K562 (cell line): ENCODE data around the gene TAF3. TPM values are rescaled to one million over a fixed set of nuclear protein-coding genes. Genes with fewer than 3 reads are reported as not detected.

Experiments
- ATAC-seq: fragments of 200-7000 bp; cut with Tn5 transposase; 3 replicates; pipeline ENCODE4 v1.9.1; 2020; ENCODE audit warnings: moderate library complexity
- BruUV-seq: library from RNA; stranded (reverse); fragments of 400-500 nt; replicated peaks from 2 replicates; lab custom pipeline; 2021; lab: Mats Ljungman, UMichigan
- CTCF ChIA-PET: fragments of 300-600 bp; formaldehyde crosslinking; extraction: SDS; loops from one replicate; lab custom pipeline; 2021; ENCODE audit warnings: low intra/inter-chr PET ratio; lab: Yijun Ruan, JAX
- POLR2A ChIA-PET: fragments of 300-600, 350-650 bp; sonication (Branson Sonifier 250); formaldehyde crosslinking; extraction: SDS; loops from one replicate; lab custom pipeline; 2021; ENCODE audit warnings: antibody characterized with exemption, inconsistent platforms; lab: Yijun Ruan, JAX
- DNase-seq, 4 experiments: peaks; one replicate each; pipeline versions ENCODE4 v3.0.0 to v3.0.0-alpha.2; 2011 to 2018; ENCODE audit warnings: low spot score in 3 of 4, mixed read lengths in 3 of 4; ENCODE audit errors: extremely low read depth in 1 of 4
- FAIRE-seq: peaks from 2 replicates; lab custom pipeline; 2011; peaks lifted over from hg19 to GRCh38; lab: Jason Lieb, UNC
- H2AFZ ChIP-seq: 2 replicates; pipeline ENCODE4 v1.6.0; 2011; ENCODE audit warnings: low read depth, low read length, control low read depth, inconsistent platforms
- H3K27ac ChIP-seq: fragments of 200-600 bp; 3 replicates; pipeline ENCODE4 v1.8.0; 2011; ENCODE audit warnings: low read depth, mild to moderate bottlenecking, control low read depth, inconsistent platforms, low read length, moderate library complexity, mixed read lengths; ENCODE audit errors: extremely low read depth
- H3K27me3 ChIP-seq, 2 experiments: fragments of 300-600 bp in 1 of 2; 2 replicates in 1 of 2; 3 replicates in 1 of 2; pipeline versions ENCODE4 v1.6.0 to v1.8.0; 2011; ENCODE audit warnings: inconsistent platforms in 2 of 2, low read length in 2 of 2, mild to moderate bottlenecking in 1 of 2, mixed read lengths in 1 of 2, moderate library complexity in 1 of 2; ENCODE audit not compliant: control insufficient read depth in 2 of 2, insufficient read depth in 2 of 2
- H3K36me3 ChIP-seq: fragments of 300-600 bp; 3 replicates; pipeline ENCODE4 v1.8.0; 2011; ENCODE audit warnings: mild to moderate bottlenecking, low read length, inconsistent platforms; ENCODE audit not compliant: control insufficient read depth, insufficient read depth
- H3K4me1 ChIP-seq, 2 experiments: fragments of 200-600 bp in 1 of 2; replicated peaks in 1 of 2; 2 replicates in 1 of 2; 3 replicates in 1 of 2; pipeline versions ENCODE4 v1.5.1 to v1.8.0; 2011; ENCODE audit warnings: inconsistent platforms in 2 of 2, low read length in 2 of 2, mild to moderate bottlenecking in 1 of 2, mixed read lengths in 1 of 2, moderate library complexity in 1 of 2; ENCODE audit not compliant: control insufficient read depth in 2 of 2, insufficient read depth in 2 of 2
- H3K4me2 ChIP-seq: 2 replicates; pipeline ENCODE4 v1.6.1; 2011; ENCODE audit warnings: low read length, control low read depth, inconsistent platforms, mixed read lengths; ENCODE audit not compliant: insufficient read depth
- H3K4me3 ChIP-seq: fragments of 200-600 bp; sonication (generic), shearing (Covaris generic); 2 replicates; pipeline ENCODE4 v1.5.1; 2016; ENCODE audit warnings: control low read depth, inconsistent platforms
- H3K79me2 ChIP-seq: fragments of 200-600 bp; 3 replicates; pipeline ENCODE4 v1.8.0; 2011; ENCODE audit warnings: low read length, inconsistent platforms; ENCODE audit not compliant: control insufficient read depth, insufficient read depth
- H3K9ac ChIP-seq, 2 experiments: 2 replicates each; pipeline versions ENCODE4 v1.6.0 to v1.6.1; 2011; ENCODE audit warnings: low read depth in 2 of 2, low read length in 2 of 2, control low read depth in 1 of 2, inconsistent platforms in 1 of 2, mild to moderate bottlenecking in 1 of 2, mixed read lengths in 1 of 2; ENCODE audit not compliant: insufficient read depth in 1 of 2
- H3K9me1 ChIP-seq: one replicate; pipeline ENCODE4 v1.6.0; 2011; ENCODE audit warnings: inconsistent platforms, mild to moderate bottlenecking, low read length, moderate library complexity; ENCODE audit not compliant: control insufficient read depth, insufficient read depth
- H3K9me3 ChIP-seq: replicated peaks from 2 replicates; pipeline ENCODE4 v1.5.1; 2011; ENCODE audit warnings: low read depth, low read length, inconsistent platforms; ENCODE audit not compliant: control insufficient read depth, insufficient read depth
- H4K20me1 ChIP-seq: replicated peaks from 2 replicates; pipeline ENCODE4 v1.6.1; 2011; ENCODE audit warnings: low read length, inconsistent platforms, mixed read lengths; ENCODE audit not compliant: control insufficient read depth, insufficient read depth
- CHD2 ChIP-seq: IDR thresholded peaks from 2 replicates; pipeline ENCODE4 v1.6.1; 2011; ENCODE audit warnings: low read depth, low read length
- FOXP1 ChIP-seq: sonication (generic); formaldehyde crosslinking; IDR thresholded peaks from 2 replicates; pipeline ENCODE4 v1.8.0; 2022; ENCODE audit warnings: mild to moderate bottlenecking, missing genetic modification reagents
- HDGF ChIP-seq: fragments of 450-650 bp; IDR thresholded peaks from 2 replicates; pipeline ENCODE4 v1.6.1; 2016
- MAFK ChIP-seq: IDR thresholded peaks from 2 replicates; pipeline ENCODE4 v1.6.1; 2011; ENCODE audit warnings: low read length, improper control_type of control experiment
- TOE1 ChIP-seq, 2 experiments: fragments of 450-650 bp in 1 of 2; sonication (generic) in 1 of 2; formaldehyde crosslinking in 1 of 2; IDR thresholded peaks; 2 replicates each; pipeline versions ENCODE4 v1.7.1 to v1.8.0; 2016 to 2022; ENCODE audit warnings: borderline replicate concordance in 2 of 2, mild to moderate bottlenecking in 2 of 2, antibody characterized with exemption in 1 of 2, inconsistent platforms in 1 of 2, low read depth in 1 of 2, missing genetic modification reagents in 1 of 2, moderate library complexity in 1 of 2
- VEZF1 ChIP-seq: fragments of 200-800 bp; sonication (Bioruptor generic); IDR thresholded peaks from 2 replicates; pipeline ENCODE4 v1.6.1; 2017; ENCODE audit warnings: missing genetic modification characterization, missing compliant biosample characterization
- ZBTB2 ChIP-seq: fragments of 450-650 bp; IDR thresholded peaks from 2 replicates; pipeline ENCODE4 v1.6.1; 2016; ENCODE audit warnings: antibody characterized with exemption
- ZNF165 ChIP-seq: fragments of 250-450 bp; sonication (Bioruptor Pico); IDR thresholded peaks from 2 replicates; pipeline ENCODE4 v1.4.0; 2020; ENCODE audit warnings: borderline replicate concordance
- ZNF79 ChIP-seq: fragments of 250-450 bp; sonication (Bioruptor Pico); IDR thresholded peaks from 2 replicates; pipeline ENCODE4 v1.4.0; 2020; ENCODE audit warnings: low read depth, mild to moderate bottlenecking, moderate library complexity
- WGBS: fragments of 100-300 bp; shearing (Covaris generic); methylation state at CpG from one replicate; pipeline ENCODE4 v1.1.6; 2016; ENCODE audit warnings: low coverage, mixed read lengths; ENCODE audit not compliant: insufficient coverage; ENCODE audit errors: missing lambda C conversion rate; 5-methylcytosine and 5-hydroxymethylcytosine counted together
- in situ Hi-C: fragments of 300-500 bp; cut with MboI; formaldehyde crosslinking; loops from 4 replicates; pipeline ENCODE4 v1.15.0; 2018; ENCODE audit warnings: inconsistent platforms, mixed read lengths
- intact Hi-C: fragments of 100-400 bp; cut with micrococcal nuclease; formaldehyde crosslinking; loops from 2 replicates; pipeline ENCODE4 v1.14.2; 2022
- polyA plus RNA-seq, 8 experiments: library from polyadenylated mRNA; depleted of rRNA in 4 of 8; stranded (reverse) in 5 of 8; unstranded in 3 of 8; fragments of >200 nt; fragmentation: Nextera tagmentation in 2 of 8; fragmentation: Illumina TruSeq in 1 of 8; extraction: Ambion mirVana in 2 of 8; extraction: Trizol in 1 of 8; gene quantifications; 2 replicates each; pipeline versions ENCODE4 v1.2.1 to v1.2.3, GENCODE V29; 2011 to 2014; ENCODE audit warnings: inconsistent platforms in 1 of 8, missing spikeins in 1 of 8
- total RNA-seq, 7 experiments: library from RNA; depleted of rRNA in 6 of 7; stranded (reverse); fragments of >200 nt in 6 of 7; fragmentation: Illumina TruSeq in 2 of 7; extraction: Trizol in 2 of 7; gene quantifications; 2 replicates each; pipeline versions ENCODE4 v1.2.1 to v1.2.3, GENCODE V29; 2011 to 2021; ENCODE audit warnings: low replicate concordance in 1 of 7
- TF ChIP-seq, protein P1 (sequence below): fragments of 250-450 bp; sonication (Bioruptor Pico); IDR thresholded peaks from 2 replicates; pipeline ENCODE4 v1.8.0; 2022; ENCODE audit warnings: inconsistent platforms, mild to moderate bottlenecking, moderate library complexity, borderline replicate concordance
- TF ChIP-seq, protein P2 (sequence below): fragments of 250-450 bp; sonication (Bioruptor Pico); IDR thresholded peaks from 2 replicates; pipeline ENCODE4 v1.6.1; 2021; ENCODE audit warnings: mild to moderate bottlenecking
- TF ChIP-seq, protein P3 (sequence below): fragments of 450-650 bp; IDR thresholded peaks from 2 replicates; pipeline ENCODE4 v1.6.1; 2016; ENCODE audit warnings: low read depth, mild to moderate bottlenecking, moderate library complexity
- TF ChIP-seq, protein P4 (sequence below), 2 experiments: IDR thresholded peaks; 2 replicates each; pipeline ENCODE4 v1.6.1; 2011; ENCODE audit warnings: borderline replicate concordance in 1 of 2, control low read depth in 1 of 2, low read depth in 1 of 2, low read length in 1 of 2, mild to moderate bottlenecking in 1 of 2, mixed read lengths in 1 of 2, moderate library complexity in 1 of 2; ENCODE audit not compliant: insufficient read depth in 1 of 2, insufficient read length in 1 of 2, poor library complexity in 1 of 2, severe bottlenecking in 1 of 2; ENCODE audit errors: extremely low read depth in 1 of 2

The TAF3 gene
- total and polyA plus RNA-seq, 9 of the 15 experiments (the other 6 are each of a cell fraction or from before 2014, with no cell fraction given): 1.5 to 9.9 (median 4.1) TPM

DNA sequence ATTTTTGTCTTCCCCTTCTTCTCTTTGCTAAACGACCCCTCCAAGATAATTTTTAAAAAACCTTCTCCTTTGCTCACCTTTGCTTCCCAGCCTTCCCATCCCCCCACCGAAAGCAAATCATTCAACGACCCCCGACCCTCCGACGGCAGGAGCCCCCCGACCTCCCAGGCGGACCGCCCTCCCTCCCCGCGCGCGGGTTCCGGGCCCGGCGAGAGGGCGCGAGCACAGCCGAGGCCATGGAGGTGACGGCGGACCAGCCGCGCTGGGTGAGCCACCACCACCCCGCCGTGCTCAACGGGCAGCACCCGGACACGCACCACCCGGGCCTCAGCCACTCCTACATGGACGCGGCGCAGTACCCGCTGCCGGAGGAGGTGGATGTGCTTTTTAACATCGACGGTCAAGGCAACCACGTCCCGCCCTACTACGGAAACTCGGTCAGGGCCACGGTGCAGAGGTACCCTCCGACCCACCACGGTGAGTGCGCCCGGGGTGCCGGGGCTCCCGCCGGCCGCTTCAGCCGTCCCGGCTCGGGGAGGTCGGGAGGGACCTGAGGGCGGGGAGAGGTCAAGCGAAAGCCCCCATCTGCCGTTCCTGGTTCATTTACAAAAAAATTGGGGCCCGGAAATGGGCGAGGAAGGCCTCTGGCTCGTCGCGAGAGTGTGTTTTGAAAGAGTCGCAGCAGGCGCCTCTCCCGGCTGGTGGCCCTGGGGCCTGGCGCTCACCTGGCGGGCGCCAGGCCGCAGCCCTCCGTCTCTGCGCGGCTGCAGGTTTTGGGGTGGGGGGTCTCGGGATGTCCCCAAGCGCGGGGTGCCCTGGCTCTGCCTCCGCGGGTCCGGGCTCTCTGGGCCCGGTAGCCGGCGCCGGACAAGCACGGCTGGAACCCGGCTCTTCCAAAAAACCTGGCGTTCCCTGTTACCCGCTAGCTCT is 237.4 kb downstream of the TAF3 start:
- no peak overlapping the region for H3K27ac ChIP-seq
- in situ Hi-C loops: no loop called here
- FAIRE-seq: no peak
- no peak overlapping the region for H2AFZ ChIP-seq
- no peak for ATAC-seq
- no peaks in the 10 kb centered on the region for H4K20me1 ChIP-seq
- BruUV-seq: no TSS peak
- H3K4me2 ChIP-seq: no peak overlapping the region
- ChIA-PET CTCF (no interaction called here), POLR2A (interaction anchor here (0.9 kb wide), 1 partner anchor 16 kb away, joined by 3 read pairs; no protein-coding TSS in a partner anchor)
- H3K9me1 ChIP-seq: no peaks in the 10 kb centered on the region
- intact Hi-C loops: no loop called here
- H3K36me3 ChIP-seq: no peaks in the 10 kb centered on the region
- 0 out of 2 replicates have a peak, but pooled peaks cover 2% of the 10 kb centered on the region for H3K9me3 ChIP-seq
- 55% methylated on average over 39 of the region's 85 CpGs for WGBS
- no peak overlapping the region for H3K9ac ChIP-seq
- H3K4me3 ChIP-seq: no peak overlapping the region
- H3K4me1 ChIP-seq: peaks cover 0 to 17% of the 10 kb centered on the region in 2 experiments; a peak in 3 of 5 replicates
- no peaks in the 10 kb centered on the region for H3K79me2 ChIP-seq
- H3K27me3 ChIP-seq: peaks cover 25 to 46% of the 10 kb centered on the region in 2 experiments
- no peak for DNase-seq
- TF ChIP-seq CHD2 (no peak), TOE1 (IDR thresholded peaks at IDR 0.05; ENCODE audit: borderline replicate concordance) (no peak), TOE1 (CRISPR knock-in tag; IDR thresholded peaks at IDR 0.05; ENCODE audit: borderline replicate concordance, low read depth) (no peak), FOXP1 (CRISPR knock-in tag) (no peak), ZBTB2 (no peak), HDGF (no peak), VEZF1 (CRISPR knock-in tag) (no peak), ZNF79 (CRISPR knock-in tag) (no peak), MAFK (no peak), ZNF165 (CRISPR knock-in tag) (no peak)
- TF ChIP-seq, protein P1, sequence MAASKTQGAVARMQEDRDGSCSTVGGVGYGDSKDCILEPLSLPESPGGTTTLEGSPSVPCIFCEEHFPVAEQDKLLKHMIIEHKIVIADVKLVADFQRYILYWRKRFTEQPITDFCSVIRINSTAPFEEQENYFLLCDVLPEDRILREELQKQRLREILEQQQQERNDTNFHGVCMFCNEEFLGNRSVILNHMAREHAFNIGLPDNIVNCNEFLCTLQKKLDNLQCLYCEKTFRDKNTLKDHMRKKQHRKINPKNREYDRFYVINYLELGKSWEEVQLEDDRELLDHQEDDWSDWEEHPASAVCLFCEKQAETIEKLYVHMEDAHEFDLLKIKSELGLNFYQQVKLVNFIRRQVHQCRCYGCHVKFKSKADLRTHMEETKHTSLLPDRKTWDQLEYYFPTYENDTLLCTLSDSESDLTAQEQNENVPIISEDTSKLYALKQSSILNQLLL (CRISPR knock-in tag): no peak
- TF ChIP-seq, protein P2, sequence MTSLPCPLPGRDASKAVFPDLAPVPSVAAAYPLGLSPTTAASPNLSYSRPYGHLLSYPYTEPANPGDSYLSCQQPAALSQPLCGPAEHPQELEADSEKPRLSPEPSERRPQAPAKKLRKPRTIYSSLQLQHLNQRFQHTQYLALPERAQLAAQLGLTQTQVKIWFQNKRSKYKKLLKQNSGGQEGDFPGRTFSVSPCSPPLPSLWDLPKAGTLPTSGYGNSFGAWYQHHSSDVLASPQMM (CRISPR knock-in tag): no peak
- TF ChIP-seq, protein P3, sequence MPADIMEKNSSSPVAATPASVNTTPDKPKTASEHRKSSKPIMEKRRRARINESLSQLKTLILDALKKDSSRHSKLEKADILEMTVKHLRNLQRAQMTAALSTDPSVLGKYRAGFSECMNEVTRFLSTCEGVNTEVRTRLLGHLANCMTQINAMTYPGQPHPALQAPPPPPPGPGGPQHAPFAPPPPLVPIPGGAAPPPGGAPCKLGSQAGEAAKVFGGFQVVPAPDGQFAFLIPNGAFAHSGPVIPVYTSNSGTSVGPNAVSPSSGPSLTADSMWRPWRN: no peak
- TF ChIP-seq, protein P4, sequence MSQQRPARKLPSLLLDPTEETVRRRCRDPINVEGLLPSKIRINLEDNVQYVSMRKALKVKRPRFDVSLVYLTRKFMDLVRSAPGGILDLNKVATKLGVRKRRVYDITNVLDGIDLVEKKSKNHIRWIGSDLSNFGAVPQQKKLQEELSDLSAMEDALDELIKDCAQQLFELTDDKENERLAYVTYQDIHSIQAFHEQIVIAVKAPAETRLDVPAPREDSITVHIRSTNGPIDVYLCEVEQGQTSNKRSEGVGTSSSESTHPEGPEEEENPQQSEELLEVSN (IDR thresholded peaks at IDR 0.05; ENCODE audit: borderline replicate concordance in 1 of 2, extremely low read depth in 1 of 2, insufficient read depth in 1 of 2, insufficient read length in 1 of 2, low read depth in 1 of 2, low read length in 1 of 2, poor library complexity in 1 of 2, severe bottlenecking in 1 of 2): no peak
